HK-2 (cell line): ENCODE results near the gene MITF.

Experiments used
- DNase-seq: peaks from one replicate; pipeline ENCODE4 v3.0.0-alpha.2; 2018; ENCODE audit not compliant: unreplicated experiment

The MITF gene

GRCh38 chr3:69963643-69964042, 224.4 kb downstream of the MITF start:
- no peak for DNase-seq

GRCh38 chr3:69967156-69967555, 227.9 kb downstream of the MITF start:
- no peak for DNase-seq

DNA sequence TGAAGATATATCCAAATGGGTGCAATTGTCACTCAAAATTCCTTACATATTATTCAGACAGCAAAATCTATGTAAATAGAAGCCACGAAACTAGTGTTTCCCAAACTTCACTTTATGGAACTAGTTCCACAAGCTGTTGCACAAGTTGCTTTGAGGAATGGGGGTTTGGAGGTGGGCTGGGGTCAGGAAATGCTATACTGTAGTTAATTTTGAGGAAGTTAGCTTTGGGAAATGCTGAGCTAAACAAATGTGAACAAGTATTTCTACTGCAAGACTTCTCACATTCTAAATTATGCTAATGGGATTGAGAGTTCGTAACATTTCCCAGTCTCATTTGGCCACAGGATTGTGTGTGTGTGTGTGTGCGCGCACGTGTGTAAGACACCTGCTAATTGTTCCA, 231.6 kb downstream of the MITF start:
- no peak for DNase-seq

DNA sequence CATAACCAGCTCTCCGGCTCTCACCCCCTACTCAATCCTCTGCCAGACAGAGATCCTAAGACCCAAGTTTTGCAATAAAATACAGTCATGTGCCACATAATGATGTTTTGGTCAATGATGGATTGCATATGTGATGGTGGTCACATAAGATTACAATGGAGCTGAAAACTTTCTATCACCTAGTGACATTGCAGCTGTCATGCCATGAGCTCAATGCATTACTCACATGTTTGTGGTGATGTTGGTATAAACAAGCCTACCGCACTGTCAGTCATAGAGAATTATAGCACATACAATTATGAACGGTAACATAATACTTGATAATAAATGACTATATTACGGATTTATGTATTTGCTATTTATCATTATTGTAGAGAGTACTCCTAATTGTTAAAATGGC, 233.4 kb downstream of the MITF start:
- DNase-seq = no peak

DNA sequence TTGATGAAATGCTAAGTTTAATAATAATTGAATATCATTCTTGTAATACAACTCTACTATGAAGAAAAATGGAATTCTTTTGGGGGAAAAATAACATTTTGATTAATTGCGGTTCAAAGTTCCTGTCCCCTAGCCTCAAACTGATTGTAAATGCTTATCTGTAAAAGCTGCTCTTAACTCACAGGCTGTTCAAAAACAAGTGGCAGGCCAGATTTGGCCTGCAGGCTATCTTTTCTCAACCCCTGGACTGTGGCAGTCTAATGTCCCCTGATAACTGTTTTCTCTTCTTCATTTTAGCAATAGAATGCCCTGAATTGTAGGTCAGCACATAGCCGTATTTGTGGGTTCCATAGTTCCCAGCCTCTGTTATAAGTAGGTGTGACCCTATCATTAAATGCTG, 236.8 kb downstream of the MITF start:
- no peak for DNase-seq

GRCh38 chr3:69983546-69984265, 244.4 kb downstream of the MITF start:
- DNase-seq = no peak

DNA sequence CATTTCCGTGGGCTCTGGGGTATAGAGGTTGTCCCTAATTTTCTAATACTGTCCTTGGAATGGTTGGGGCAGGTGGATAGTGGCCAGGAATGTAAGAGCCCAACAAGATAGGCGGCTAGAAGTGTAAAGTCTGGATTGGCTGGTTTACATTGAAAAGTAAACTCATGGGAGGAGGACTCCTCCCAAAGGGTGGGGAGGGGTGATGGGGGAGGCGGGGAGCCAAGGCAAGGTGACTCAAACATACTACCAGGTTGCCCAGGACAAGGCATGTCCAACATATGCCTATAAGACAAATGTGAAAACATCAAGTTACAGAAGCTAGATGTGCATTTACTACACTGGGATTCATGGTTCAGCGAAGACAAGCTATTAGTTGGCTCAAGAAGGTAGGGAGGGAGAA, 246.0 kb downstream of the MITF start:
- DNase-seq = no peak

DNA sequence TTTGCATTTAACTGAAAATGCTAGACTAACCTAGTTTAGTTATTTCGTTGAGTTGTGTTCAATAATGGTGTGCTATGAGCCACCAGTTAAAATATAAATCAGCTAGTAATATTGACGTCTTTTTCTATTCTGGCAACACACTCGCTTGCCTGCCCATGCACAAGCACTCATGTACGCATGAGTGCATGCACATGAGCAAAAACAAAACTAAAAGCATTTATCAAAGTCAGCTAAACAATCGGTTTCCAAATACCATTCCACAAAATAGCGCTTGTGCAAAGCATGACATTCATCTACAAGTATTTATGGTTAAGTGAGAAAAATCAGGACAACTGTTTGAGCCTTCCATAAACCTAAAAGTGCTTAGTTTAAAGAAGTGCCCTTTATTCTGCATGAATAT, 247.2 kb downstream of the MITF start:
- DNase-seq = no peak

DNA sequence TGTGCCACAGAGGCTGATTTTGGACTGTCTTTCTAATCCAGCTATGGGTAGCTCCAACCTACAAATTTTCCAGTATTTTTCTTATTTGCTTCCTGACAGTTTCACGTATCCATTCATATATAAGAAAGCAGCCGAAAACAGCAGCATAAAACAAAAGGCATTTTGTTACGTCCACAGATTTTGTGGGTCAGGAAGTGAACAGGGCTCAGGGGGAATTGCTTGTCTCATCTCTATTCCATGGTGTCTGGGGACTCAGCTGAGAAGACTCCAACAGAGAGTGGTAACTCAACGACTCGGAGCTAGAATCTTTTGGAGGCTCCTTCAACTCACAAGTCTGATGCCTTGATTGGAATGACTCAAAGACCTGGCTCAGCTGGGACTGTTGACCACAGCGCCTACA, 248.6 kb downstream of the MITF start:
- DNase-seq = no peak

DNA sequence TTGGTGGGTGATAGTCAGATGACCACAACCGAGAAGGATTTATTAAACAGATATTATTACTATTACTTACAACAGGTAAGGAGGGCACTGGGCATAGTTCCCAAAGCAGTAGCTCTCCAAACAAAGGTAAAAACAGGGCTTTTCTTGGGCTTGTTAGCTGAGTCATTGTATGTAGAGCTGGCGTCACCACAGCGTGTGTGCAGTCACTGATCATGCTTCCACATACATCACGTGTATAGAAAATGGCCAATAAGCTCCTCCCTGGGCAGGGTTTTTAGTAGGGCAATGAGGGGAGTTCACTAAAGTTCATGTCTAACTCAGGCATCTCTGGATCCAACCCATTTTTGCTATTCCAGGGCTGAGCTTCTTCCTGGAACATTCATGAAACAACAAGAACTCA, 254.5 kb downstream of the MITF start:
- no peak for DNase-seq

DNA sequence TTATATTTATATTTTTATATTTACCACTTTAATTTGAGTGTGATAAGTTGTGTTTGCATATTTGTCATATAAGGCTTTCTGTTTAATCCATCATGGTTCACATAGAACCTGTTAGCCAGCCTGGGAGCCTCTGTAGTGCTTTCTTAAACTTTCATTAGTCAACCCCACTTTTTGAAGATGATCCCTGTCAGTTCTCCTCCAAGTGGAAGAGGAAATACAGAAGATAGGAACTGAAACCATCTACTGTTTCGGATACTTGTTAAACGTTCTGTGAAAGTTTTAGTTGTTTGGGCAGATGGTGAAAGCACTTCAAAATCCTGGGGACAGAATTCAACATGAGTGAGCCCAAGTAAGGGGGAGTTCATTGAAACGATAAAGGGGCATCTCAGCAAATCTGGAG, 255.7 kb downstream of the MITF start:
- DNase-seq = no peak

DNA sequence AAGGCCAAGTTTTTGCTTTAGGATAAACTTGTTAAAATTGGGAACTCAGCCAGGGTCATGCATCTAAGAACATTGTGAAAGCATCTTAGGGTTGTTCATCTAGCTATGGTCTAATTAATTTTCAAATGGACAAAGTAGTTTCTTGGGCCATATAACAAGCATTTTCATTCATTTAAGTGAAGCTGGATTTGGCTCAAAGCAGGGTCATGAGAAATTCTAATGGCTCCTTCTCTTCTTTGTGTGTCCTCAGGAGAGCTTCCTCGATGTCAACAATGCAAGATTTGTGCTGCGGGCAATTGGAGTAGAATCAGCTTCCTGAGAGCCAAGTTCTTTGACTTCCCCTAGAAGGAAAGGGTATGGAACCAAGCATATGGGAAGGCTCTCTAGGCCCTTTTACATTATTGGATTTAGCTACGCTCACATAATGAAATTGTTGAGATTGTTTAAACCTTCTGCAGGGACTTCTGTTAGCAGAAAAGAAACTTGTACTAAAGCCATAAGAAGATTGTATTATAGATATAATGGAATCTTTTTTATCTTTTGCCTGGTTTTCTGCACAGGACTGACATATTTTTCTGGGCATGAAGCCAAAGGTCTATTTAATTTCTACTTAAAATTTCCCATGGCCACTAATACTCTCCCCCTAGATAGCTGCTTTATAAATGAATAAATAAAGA, 258.5 kb downstream of the MITF start:
- no peak for DNase-seq

DNA sequence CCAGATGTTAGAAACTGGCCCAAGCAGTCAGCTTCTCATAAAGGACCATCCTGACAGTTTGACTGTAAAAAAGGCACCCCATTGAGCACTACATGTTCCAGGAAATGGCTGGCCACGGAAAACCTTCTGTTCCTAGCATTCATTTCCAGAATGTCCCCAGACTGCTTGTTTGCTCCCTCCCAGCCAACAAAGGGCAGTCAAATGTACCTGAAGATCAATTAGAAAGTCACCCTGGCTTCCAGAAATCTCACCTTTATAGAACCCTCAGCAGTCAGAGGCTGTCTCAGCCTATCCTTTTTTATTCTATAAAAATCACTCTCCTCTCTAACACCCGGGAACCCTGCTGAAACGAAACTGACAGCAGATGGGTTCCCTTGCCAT, 259.5 kb downstream of the MITF start:
- no peak for DNase-seq

DNA sequence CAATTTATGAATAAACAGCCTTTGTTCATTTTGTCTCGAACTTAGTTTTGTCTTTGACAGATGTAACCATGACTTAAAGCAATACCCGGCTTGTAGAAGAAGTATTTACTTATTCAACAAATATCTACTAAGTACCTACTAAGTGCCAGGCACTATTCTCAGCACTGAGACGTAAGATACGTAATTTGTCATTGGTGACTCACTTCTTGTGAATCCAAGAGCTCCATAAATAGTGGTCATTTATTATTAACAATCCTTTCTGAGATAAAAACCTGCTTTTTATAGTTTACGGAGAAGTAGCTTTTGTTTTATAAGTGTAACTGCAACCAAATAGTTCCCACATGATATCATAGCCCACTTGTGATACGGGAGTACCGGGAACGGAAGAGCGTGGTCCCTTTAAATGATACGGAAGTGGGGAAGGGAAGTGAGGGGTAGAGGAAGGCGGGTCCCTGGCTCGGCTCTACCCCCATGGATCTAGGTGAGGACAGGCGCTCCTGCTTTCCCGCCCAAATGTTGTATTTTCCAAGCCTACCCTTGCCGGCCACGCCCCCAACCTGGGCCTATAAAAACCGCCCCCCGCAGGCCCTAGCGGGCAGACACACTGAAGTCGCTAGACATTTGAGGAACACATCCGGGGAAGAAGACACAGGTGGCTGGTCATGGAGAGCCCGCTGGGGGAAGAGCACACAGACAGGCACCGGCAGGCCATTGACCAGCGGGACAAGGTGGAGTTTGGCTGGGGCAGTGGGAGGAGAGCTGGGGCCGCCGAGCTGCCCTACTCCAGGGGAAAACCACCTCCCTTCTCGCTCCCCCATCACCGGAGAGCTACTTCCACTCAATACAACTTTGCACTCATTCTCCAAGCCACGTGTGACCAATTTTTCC, 260.1 kb downstream of the MITF start, which contains the start of gene SAMMSON:
SAMMSON (plus strand) TSS at position 594 of the 888 bp plus-strand sequence.
- no peak for DNase-seq

GRCh38 chr3:70000028-70000410, 260.8 kb downstream of the MITF start:
- no peak for DNase-seq

DNA sequence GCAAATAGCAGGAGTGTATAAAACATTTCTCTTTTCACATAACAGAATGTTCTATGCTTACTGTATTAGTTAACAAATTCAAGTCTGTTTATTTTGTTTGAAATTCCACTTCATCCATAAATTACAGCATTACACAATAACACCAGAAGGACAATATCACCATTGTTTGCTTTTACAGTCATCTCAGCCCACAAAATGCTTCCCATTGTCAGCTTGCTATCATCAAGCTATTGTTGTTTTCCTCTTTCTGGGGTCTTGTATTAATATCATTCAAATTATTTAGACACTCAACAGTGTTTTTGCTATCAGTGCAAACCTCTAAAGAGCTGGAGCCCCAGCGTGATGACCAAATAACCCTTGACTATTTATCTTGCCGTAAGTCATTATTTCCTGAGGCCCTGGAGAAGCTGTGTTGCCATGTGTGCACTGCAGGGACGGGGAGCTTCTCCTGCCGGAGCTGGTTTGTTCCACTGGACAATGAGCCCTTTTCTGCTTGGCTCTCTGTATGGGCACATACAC, 261.4 kb downstream of the MITF start:
- no peak for DNase-seq

GRCh38 chr3:70003119-70003518, 263.9 kb downstream of the MITF start:
- DNase-seq = no peak

- no peak for DNase-seq
Measured at GRCh38 chr3:70006089-70006488, 266.8 kb downstream of the MITF start.

- DNase-seq = no peak
Measured at GRCh38 chr3:70010346-70010745, 271.1 kb downstream of the MITF start.

- no peak for DNase-seq
Measured at GRCh38 chr3:70011582-70011981, 272.3 kb downstream of the MITF start.
